CD14-positive monocyte (primary cell): Measurements from ENCODE around the gene LRRC7. TPM values are rescaled to one million over a fixed set of nuclear protein-coding genes. Genes with fewer than 3 reads are reported as not detected.

Experiments
- DNase-seq, 3 donors: peaks; one replicate each; pipeline ENCODE4 v3.0.0-alpha.2; 2011 to 2022
- H2AFZ ChIP-seq: 2 replicates; pipeline ENCODE4 v1.6.0; 2012; ENCODE audit warnings: mild to moderate bottlenecking, low read depth, low read length, inconsistent platforms; ENCODE audit not compliant: insufficient read depth, poor library complexity, severe bottlenecking
- H3K27ac ChIP-seq, 2 donors: 1 replicate in 1 of 2; 2 replicates in 1 of 2; pipeline ENCODE4 v1.5.1; 2012 to 2013; ENCODE audit warnings: low read length in 2 of 2, control low read depth in 1 of 2, inconsistent platforms in 1 of 2, low read depth in 1 of 2, mild to moderate bottlenecking in 1 of 2
- H3K27me3 ChIP-seq, 2 donors: one replicate each; pipeline versions ENCODE4 v1.6.0 to v1.6.1; 2011 to 2013; ENCODE audit warnings: low read length in 2 of 2; ENCODE audit not compliant: control insufficient read depth in 2 of 2, insufficient read depth in 2 of 2
- H3K36me3 ChIP-seq, 2 donors: replicated peaks in 1 of 2; 1 replicate in 1 of 2; 2 replicates in 1 of 2; pipeline versions ENCODE4 v1.5.1 to v1.6.1; 2012 to 2013; ENCODE audit warnings: low read length in 2 of 2, control low read depth in 1 of 2, inconsistent platforms in 1 of 2, mild to moderate bottlenecking in 1 of 2; ENCODE audit not compliant: insufficient read depth in 2 of 2, control insufficient read depth in 1 of 2
- H3K4me1 ChIP-seq, 2 donors: 1 replicate in 1 of 2; 2 replicates in 1 of 2; pipeline versions ENCODE4 v1.5.1 to v1.6.1; 2012 to 2013; ENCODE audit warnings: low read length in 2 of 2, control low read depth in 1 of 2, inconsistent platforms in 1 of 2, mild to moderate bottlenecking in 1 of 2, moderate library complexity in 1 of 2; ENCODE audit not compliant: insufficient read depth in 2 of 2, control insufficient read depth in 1 of 2
- H3K4me2 ChIP-seq: replicated peaks from 2 replicates; pipeline ENCODE3; 2012; ENCODE audit warnings: low read length, moderate library complexity, mild to moderate bottlenecking; ENCODE audit not compliant: poor library complexity, severe bottlenecking; ENCODE audit errors: extremely low read depth
- H3K4me3 ChIP-seq, 3 experiments: fragments of 200-600 bp in 1 of 3; sonication (generic) in 1 of 3; replicated peaks in 1 of 3; 1 replicate in 2 of 3; 2 replicates in 1 of 3; pipeline ENCODE4 v1.5.1; 2011 to 2013; ENCODE audit warnings: low read length in 3 of 3, mild to moderate bottlenecking in 3 of 3, control low read depth in 2 of 3, low read depth in 2 of 3, inconsistent platforms in 1 of 3, moderate library complexity in 1 of 3
- H3K79me2 ChIP-seq: 2 replicates; pipeline ENCODE4 v1.6.0; 2012; ENCODE audit warnings: mild to moderate bottlenecking, control low read depth, inconsistent platforms, low read length, moderate library complexity; ENCODE audit not compliant: insufficient read depth
- H3K9ac ChIP-seq: 2 replicates; pipeline ENCODE4 v1.6.0; 2017; ENCODE audit warnings: low read length, mild to moderate bottlenecking; ENCODE audit not compliant: insufficient read depth, poor library complexity, severe bottlenecking
- H3K9me3 ChIP-seq, 2 donors: replicated peaks in 1 of 2; 1 replicate in 1 of 2; 2 replicates in 1 of 2; pipeline versions ENCODE4 v1.5.1 to v1.6.1; 2012 to 2013; ENCODE audit warnings: low read length in 2 of 2, control low read depth in 1 of 2; ENCODE audit not compliant: control insufficient read depth in 1 of 2, insufficient read depth in 1 of 2
- H4K20me1 ChIP-seq: 2 replicates; pipeline ENCODE4 v1.6.0; 2012; ENCODE audit warnings: mild to moderate bottlenecking, low read length, control low read depth, moderate library complexity; ENCODE audit not compliant: insufficient read depth
- H3K27ac Mint-ChIP-seq, 7 donors: one replicate each; pipeline ENCODE4 v1.8.0; 2020; ENCODE audit warnings: mild to moderate bottlenecking in 7 of 7, mixed read lengths in 7 of 7, moderate library complexity in 6 of 7, inconsistent platforms in 2 of 7
- H3K27me3 Mint-ChIP-seq, 3 donors: one replicate each; pipeline ENCODE4 v1.8.0; 2021 to 2022; ENCODE audit warnings: low read depth in 3 of 3, mild to moderate bottlenecking in 3 of 3, mixed read lengths in 3 of 3, moderate library complexity in 3 of 3, inconsistent platforms in 1 of 3
- H3K36me3 Mint-ChIP-seq, 2 donors: one replicate each; pipeline ENCODE4 v1.8.0; 2020; ENCODE audit warnings: mixed read lengths in 2 of 2, inconsistent platforms in 1 of 2, mild to moderate bottlenecking in 1 of 2
- H3K4me1 Mint-ChIP-seq: one replicate; pipeline ENCODE4 v1.8.0; 2020; ENCODE audit warnings: mild to moderate bottlenecking, mixed read lengths
- H3K4me3 Mint-ChIP-seq, 2 donors: one replicate each; pipeline ENCODE4 v1.8.0; 2020; ENCODE audit warnings: mild to moderate bottlenecking in 2 of 2, mixed read lengths in 2 of 2, moderate library complexity in 1 of 2
- H3K9me3 Mint-ChIP-seq, 7 donors: one replicate each; pipeline ENCODE4 v1.8.0; 2020 to 2022; ENCODE audit warnings: mixed read lengths in 7 of 7, mild to moderate bottlenecking in 6 of 7, moderate library complexity in 6 of 7, inconsistent platforms in 2 of 7
- CTCF ChIP-seq: fragments of 200-600 bp; IDR thresholded peaks from one replicate; pipeline ENCODE4 v1.8.0; 2022; ENCODE audit warnings: antibody characterized with exemption, mild to moderate bottlenecking
- WGBS: methylation state at CpG from one replicate; pipeline ENCODE4 v1.1.5; 2013; ENCODE audit warnings: missing lambda C conversion rate; ENCODE audit not compliant: insufficient coverage; 5-methylcytosine and 5-hydroxymethylcytosine counted together
- intact Hi-C, 2 donors: fragments of 100-400 bp; cut with micrococcal nuclease; formaldehyde crosslinking; loops; one replicate each; pipeline versions ENCODE4 v1.15.0 to v1.15.1; 2023
- polyA plus RNA-seq, 3 donors: library from polyadenylated mRNA; depleted of rRNA in 1 of 3; unstranded in 2 of 3; stranded (reverse) in 1 of 3; fragments of 300-500 nt in 2 of 3; fragments of >200 nt in 1 of 3; fragmentation: Illumina TruSeq in 2 of 3; gene quantifications; 1 replicate in 2 of 3; 2 replicates in 1 of 3; pipeline ENCODE4 v1.2.3, GENCODE V29; 2012 to 2021

Gene LRRC7
- polyA plus RNA-seq, 3 donors: not detected

GRCh38 chr1:69750638-69751037 lies 182.9 kb downstream of the LRRC7 start:
- H2AFZ ChIP-seq: no peak overlapping the region
- H3K27ac Mint-ChIP-seq: no peak overlapping the region
- DNase-seq: no peak
- H3K4me1 Mint-ChIP-seq: no peaks in the 10 kb centered on the region
- H3K27ac ChIP-seq: no peak overlapping the region
- H3K27me3 ChIP-seq: no peaks in the 10 kb centered on the region
- H3K4me3 Mint-ChIP-seq: no peak overlapping the region
- no peaks in the 10 kb centered on the region for H3K36me3 Mint-ChIP-seq
- no peaks in the 10 kb centered on the region for H3K79me2 ChIP-seq
- H3K36me3 ChIP-seq: no peaks in the 10 kb centered on the region
- H3K4me3 ChIP-seq: no peak overlapping the region
- no peak overlapping the region for H3K9ac ChIP-seq
- no peak for TF ChIP-seq CTCF
- H3K4me1 ChIP-seq: no peaks in the 10 kb centered on the region
- intact Hi-C loops: no loop called here
- H3K9me3 ChIP-seq: no peaks in the 10 kb centered on the region
- WGBS: no CpG with 5 or more reads among the region's 1 CpG
- no peak overlapping the region for H3K4me2 ChIP-seq
- H3K27me3 Mint-ChIP-seq: peaks cover 0 to 2% (median 0%) of the 10 kb centered on the region in 3 donors
- no peaks in the 10 kb centered on the region for H4K20me1 ChIP-seq
- H3K9me3 Mint-ChIP-seq: peaks cover 0 to 4% (median 0%) of the 10 kb centered on the region in 7 donors

GRCh38 chr1:69752831-69753230 lies 185.1 kb downstream of the LRRC7 start:
- Histone ChIP-seq H3K9me3 (no peaks in the 10 kb centered on the region), H3K4me1 (no peaks in the 10 kb centered on the region), H3K9ac (no peak overlapping the region), H2AFZ (no peak overlapping the region), H3K79me2 (no peaks in the 10 kb centered on the region), H3K27ac (no peak overlapping the region), H3K27me3 (no peaks in the 10 kb centered on the region), H3K4me2 (no peak overlapping the region), H4K20me1 (no peaks in the 10 kb centered on the region), H3K4me3 (no peak overlapping the region), H3K36me3 (no peaks in the 10 kb centered on the region)
- WGBS: no CpG with 5 or more reads among the region's 2 CpGs
- H3K4me3 Mint-ChIP-seq: no peak overlapping the region
- peaks cover 0 to 4% (median 0%) of the 10 kb centered on the region in 7 donors for H3K9me3 Mint-ChIP-seq
- no peaks in the 10 kb centered on the region for H3K4me1 Mint-ChIP-seq
- no peak for TF ChIP-seq CTCF
- no peak for DNase-seq
- H3K36me3 Mint-ChIP-seq: no peaks in the 10 kb centered on the region
- no peak overlapping the region for H3K27ac Mint-ChIP-seq
- H3K27me3 Mint-ChIP-seq: no peaks in the 10 kb centered on the region
- intact Hi-C loops: no loop called here
